Upper lobe of right lung (tissue), 1 donor: Measurements from ENCODE around the gene TTYH1. TPM values are rescaled to one million over a fixed set of nuclear protein-coding genes. Genes with fewer than 3 reads are reported as not detected.

Experiments
- ATAC-seq: fragments of 200-7000 bp; cut with Tn5 transposase; one replicate; pipeline ENCODE4 v1.9.1; 2020; ENCODE audit warnings: mild to moderate bottlenecking, moderate library complexity
- DNase-seq: peaks from one replicate; pipeline ENCODE4 v3.0.0-alpha.2; 2020
- H3K27ac ChIP-seq: fragments of 200-600 bp; one replicate; pipeline ENCODE4 v1.8.0; 2022
- H3K27me3 ChIP-seq: fragments of 200-600 bp; one replicate; pipeline ENCODE4 v1.8.0; 2022; ENCODE audit warnings: mild to moderate bottlenecking
- H3K36me3 ChIP-seq: fragments of 200-600 bp; one replicate; pipeline ENCODE4 v1.8.0; 2022
- H3K4me1 ChIP-seq: fragments of 200-600 bp; one replicate; pipeline ENCODE4 v1.8.0; 2022
- H3K4me3 ChIP-seq: fragments of 200-600 bp; one replicate; pipeline ENCODE4 v1.8.0; 2022; ENCODE audit warnings: mild to moderate bottlenecking
- H3K9me3 ChIP-seq: fragments of 200-600 bp; one replicate; pipeline ENCODE4 v1.8.0; 2022
- CTCF ChIP-seq: fragments of 200-600 bp; IDR thresholded peaks from one replicate; pipeline ENCODE4 v1.8.0; 2022; ENCODE audit warnings: antibody characterized with exemption
- intact Hi-C: fragments of 100-400 bp; cut with DNase I; formaldehyde crosslinking; loops from one replicate; pipeline ENCODE4 v1.11.0; 2022
- total RNA-seq: library from RNA; stranded (reverse); fragmentation: NEBNext Ultra II Directional; extraction: Animal tissue kit (Norgen Biotek cat#: 25700); gene quantifications from one replicate; pipeline ENCODE4 v1.2.1, GENCODE V29; 2021
- donor health status: DM: no; HTN: yes; CAD: no; lungs with severe emphysema.

The TTYH1 gene
- total RNA-seq, 1 donor from 2014 or later = not detected

GRCh38 chr19:54427586-54427985 is 12.3 kb downstream of the TTYH1 start:
- intact Hi-C loops = no loop called here
- DNase-seq = no peak
- Histone ChIP-seq H3K4me3 (no peak overlapping the region), H3K27me3 (peaks cover 63% of the 10 kb centered on the region), H3K9me3 (no peaks in the 10 kb centered on the region), H3K4me1 (peaks cover 16% of the 10 kb centered on the region), H3K27ac (no peak overlapping the region), H3K36me3 (no peaks in the 10 kb centered on the region)
- TF ChIP-seq CTCF = no peak
- ATAC-seq = no peak

DNA sequence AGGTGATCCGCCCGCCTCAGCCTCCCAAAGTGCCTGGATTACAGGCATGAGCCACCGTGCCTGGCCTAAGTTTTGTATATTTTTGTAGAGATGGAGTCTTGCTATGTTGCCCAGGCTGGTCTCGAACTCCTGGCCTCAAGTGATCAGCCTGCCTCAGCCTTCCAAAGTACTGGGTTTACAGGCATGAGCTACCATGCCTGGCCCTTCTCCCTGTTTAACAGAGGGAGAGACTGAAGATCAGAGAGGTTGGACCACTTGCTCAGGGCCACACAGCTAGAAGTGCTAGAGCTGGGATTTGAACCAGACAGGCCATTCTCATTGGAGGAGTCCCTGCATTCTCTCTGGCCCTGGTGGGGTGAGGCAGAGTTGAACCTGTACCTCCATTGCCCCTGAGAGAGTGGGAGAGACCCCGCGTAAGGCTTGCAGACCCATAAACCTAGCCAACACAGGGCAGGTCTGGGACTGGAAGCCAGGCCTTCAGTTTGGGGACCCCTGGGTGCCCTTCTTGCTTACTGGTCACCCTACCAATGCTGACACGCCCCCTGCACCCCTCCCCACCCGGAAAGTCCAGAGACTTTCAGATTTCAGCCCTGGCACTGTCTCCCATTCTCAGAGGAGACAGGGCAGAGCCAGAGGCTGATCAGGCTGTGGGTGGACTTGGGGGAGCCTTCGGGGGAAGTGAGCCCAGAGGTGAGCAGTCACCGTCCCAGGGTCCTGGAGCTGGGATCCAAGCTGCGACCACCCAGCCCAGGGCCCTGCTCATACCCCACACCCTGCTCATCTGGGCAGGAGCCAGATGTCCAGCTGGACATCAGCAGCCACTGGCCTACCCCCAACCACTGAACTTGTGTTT is 13.3 kb downstream of the TTYH1 start:
- Histone ChIP-seq H3K4me3 (no peak overlapping the region), H3K4me1 (peaks cover 16% of the 10 kb centered on the region), H3K9me3 (no peaks in the 10 kb centered on the region), H3K36me3 (no peaks in the 10 kb centered on the region), H3K27ac (no peak overlapping the region), H3K27me3 (peaks cover 61% of the 10 kb centered on the region)
- TF ChIP-seq CTCF = no peak
- DNase-seq = no peak
- intact Hi-C loops = no loop called here
- no peak for ATAC-seq

GRCh38 chr19:54429176-54429495 is 13.9 kb downstream of the TTYH1 start:
- TF ChIP-seq CTCF = no peak
- H3K27me3 ChIP-seq = peaks cover 58% of the 10 kb centered on the region
- intact Hi-C loops = no loop called here
- no peak overlapping the region for H3K27ac ChIP-seq
- no peaks in the 10 kb centered on the region for H3K9me3 ChIP-seq
- H3K36me3 ChIP-seq = no peaks in the 10 kb centered on the region
- DNase-seq = no peak
- H3K4me3 ChIP-seq = no peak overlapping the region
- H3K4me1 ChIP-seq = peaks cover 16% of the 10 kb centered on the region
- ATAC-seq = no peak

- no peak for DNase-seq
- H3K27me3 ChIP-seq = peaks cover 52% of the 10 kb centered on the region
- intact Hi-C loops = no loop called here
Observed at GRCh38 chr19:54429545-54430227, 14.4 kb downstream of the TTYH1 start.

More at GRCh38 chr19:54429545-54430227, 14.4 kb downstream of the TTYH1 start:
- no peak for TF ChIP-seq CTCF
- H3K4me1 ChIP-seq = peaks cover 16% of the 10 kb centered on the region
- H3K9me3 ChIP-seq = no peaks in the 10 kb centered on the region
- no peak overlapping the region for H3K4me3 ChIP-seq
- H3K27ac ChIP-seq = no peak overlapping the region
- no peaks in the 10 kb centered on the region for H3K36me3 ChIP-seq
- no peak for ATAC-seq
